Stimulated activated CD8-positive, alpha-beta memory T cell treated with anti-CD3 and anti-CD28 coated beads, Interleukin-7, amount 100 ng/mL, for 48 hours (primary cell): ENCODE data around the gene SMIM5.

Experiments
- DNase-seq, 2 donors: peaks; one replicate each; pipeline ENCODE4 v3.0.0-alpha.2; 2020; ENCODE audit warnings: low read depth in 1 of 2; ENCODE audit errors: extremely low read depth in 1 of 2

Gene SMIM5

DNA sequence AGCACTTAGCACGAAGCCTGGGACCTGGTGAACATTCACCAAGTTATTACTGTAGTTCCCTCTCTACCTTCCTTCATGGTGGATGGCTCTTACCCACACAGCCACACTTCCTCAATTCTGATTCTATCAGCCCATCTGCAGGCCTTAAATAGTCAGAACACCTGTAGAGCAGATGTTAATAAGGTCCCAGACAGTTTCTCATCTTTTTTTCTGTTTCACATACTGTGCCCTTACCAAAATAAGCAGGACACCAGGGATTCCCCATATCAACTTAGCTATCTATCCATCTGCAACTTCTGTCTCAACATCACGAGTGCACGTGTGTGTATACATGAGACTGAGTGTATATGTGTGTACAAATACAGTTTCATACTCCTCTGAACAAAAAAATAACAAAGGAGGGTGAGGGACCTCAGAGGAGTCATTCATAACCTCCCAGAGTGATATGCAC is 30.9 kb downstream of the SMIM5 start:
- no peak for DNase-seq

DNA sequence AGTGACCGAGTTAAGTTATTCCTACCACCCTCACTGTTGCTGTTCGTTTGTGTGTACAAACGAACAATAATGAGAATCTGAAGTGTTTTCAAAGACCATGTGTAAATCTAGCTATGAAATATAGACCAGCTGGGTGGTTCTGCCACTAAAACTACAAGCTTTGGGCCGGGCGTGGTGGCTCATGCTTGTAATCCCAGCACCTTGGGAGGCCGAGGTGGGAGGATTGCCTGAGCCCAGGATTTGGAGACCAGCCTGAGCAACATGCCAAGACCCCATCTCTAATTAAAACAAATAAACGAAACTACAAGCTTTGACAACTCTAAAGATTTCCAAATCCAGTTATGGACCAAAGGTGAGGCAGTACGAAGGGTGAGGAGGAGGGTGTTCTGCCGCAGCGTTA is 32.7 kb downstream of the SMIM5 start:
- DNase-seq, result no peak

- DNase-seq, result peak; percentile 94 to 97
These were observed 33.9 kb downstream of the SMIM5 start, which contains the start of the genes RECQL5 and SAP30BP for GRCh38 chr17:75666959-75667790. TSS of gene RECQL5 (minus strand) at chr17:75667154. CDS start at chr17:75666557, 597 bp downstream. TSS of gene SAP30BP (plus strand) at chr17:75667338. CDS start at chr17:75667373, 35 bp downstream.

- DNase-seq, result no peak
These were observed 34.6 kb downstream of the SMIM5 start for GRCh38 chr17:75667825-75668224.

GRCh38 chr17:75668489-75668888 is 35.3 kb downstream of the SMIM5 start:
- DNase-seq, result no peak

DNA sequence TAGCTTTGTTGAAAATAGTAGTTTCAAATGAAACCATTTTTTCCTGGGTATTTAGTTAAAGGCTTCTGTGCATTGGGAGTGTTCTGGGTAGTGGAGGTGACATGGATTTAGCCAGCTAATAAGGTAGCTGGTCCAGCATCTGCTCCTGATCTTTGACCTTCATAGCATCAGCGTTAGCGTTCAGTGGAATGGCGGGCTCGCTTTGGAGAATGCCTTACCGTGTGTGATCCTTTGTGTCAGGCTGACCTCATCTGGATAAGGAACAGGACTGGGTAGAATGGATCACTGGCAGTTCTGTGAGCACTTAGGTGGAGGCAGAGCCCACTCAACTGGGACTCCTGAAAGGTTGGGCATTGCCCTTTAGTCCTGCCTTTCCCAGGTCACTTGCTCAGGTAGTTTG is 37.6 kb downstream of the SMIM5 start:
- no peak for DNase-seq

DNA sequence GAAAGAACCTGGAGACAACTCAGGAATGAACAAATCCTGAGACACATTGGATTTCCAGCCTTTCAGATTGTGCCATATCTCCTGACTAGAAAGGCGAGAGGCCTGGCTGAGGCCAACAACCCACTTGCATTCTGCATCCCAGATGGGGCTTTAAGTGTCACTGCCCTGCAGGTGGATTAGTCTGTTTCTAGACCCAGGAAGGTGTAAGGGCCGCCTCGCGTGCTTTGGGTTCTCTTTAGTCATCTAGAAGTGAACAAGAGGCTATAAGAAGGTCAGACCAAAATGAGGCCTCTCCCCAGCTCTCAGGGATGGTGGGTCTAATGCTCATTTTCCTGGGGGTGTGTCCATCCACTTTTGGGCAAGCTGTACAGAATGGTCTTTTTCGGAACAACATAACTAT is 38.8 kb downstream of the SMIM5 start:
- DNase-seq, result no peak

GRCh38 chr17:75673487-75673886 is 40.3 kb downstream of the SMIM5 start:
- DNase-seq, result no peak

GRCh38 chr17:75676461-75676860 is 43.2 kb downstream of the SMIM5 start:
- DNase-seq, result no peak

- no peak for DNase-seq
These were observed 46.5 kb downstream of the SMIM5 start for GRCh38 chr17:75679706-75680211.

DNA sequence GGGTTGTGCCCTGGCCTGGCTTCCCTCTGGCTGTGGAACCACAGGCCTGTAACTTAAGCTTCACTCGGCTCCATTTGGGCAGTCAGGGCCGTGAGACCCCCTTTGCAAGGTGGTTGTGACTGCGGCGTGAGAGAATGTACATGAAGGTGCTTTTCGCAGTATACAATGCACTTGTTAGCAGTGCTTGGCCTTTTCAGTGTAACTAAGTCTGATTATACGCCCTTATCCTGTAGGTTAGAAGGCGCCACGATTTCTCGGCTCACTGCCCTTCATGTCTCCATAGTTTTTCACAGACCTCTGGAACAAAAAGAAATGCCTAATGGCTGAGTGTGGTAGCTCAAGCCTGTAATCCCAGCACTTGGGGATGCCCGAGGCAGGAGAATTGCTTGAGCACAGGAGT is 47.2 kb downstream of the SMIM5 start:
- no peak for DNase-seq

DNA sequence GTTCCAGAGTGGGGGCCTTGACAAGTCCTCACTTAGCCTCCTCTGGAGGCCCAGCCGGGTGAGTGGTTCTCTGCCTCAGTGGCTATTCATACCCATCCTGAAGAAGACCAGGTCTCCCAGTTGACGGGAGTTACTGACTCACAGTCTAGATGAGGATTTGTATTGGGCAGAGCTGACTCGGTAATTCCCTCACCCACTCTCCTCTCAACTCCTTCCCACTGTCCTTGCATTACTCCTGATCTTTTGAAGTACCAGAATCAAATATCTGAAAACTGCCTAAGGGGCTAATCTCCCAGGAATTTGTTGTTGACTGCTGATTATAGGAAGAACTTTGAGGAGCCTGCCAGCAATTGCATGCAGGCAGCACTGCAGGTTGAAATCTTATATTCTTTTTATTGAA is 48.1 kb downstream of the SMIM5 start:
- DNase-seq, result no peak

- no peak for DNase-seq
These were observed 50.3 kb downstream of the SMIM5 start for GRCh38 chr17:75683583-75683982.

GRCh38 chr17:75684249-75684648 is 51.0 kb downstream of the SMIM5 start:
- DNase-seq, result no peak

- DNase-seq, result no peak
These were observed 51.7 kb downstream of the SMIM5 start for GRCh38 chr17:75684924-75685323.

DNA sequence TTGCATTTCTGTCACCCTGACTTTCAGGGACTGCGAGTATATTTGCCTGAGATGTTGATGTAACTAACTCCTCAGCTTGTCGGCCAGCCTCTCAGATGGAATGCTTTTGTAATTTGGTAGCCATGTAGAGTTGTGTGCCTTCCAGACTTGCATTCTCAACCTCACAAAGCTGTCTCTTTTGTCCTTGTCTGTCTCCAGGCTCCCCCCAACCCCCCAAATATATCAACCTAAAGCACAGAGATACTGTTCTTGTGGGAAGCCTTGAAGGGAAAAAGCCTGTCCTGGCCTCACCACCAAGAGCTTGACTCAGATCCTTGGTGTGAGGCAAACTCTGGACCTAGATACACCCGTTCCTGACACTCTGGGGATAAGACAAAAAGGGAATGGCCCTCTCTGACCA is 52.3 kb downstream of the SMIM5 start:
- DNase-seq, result no peak

DNA sequence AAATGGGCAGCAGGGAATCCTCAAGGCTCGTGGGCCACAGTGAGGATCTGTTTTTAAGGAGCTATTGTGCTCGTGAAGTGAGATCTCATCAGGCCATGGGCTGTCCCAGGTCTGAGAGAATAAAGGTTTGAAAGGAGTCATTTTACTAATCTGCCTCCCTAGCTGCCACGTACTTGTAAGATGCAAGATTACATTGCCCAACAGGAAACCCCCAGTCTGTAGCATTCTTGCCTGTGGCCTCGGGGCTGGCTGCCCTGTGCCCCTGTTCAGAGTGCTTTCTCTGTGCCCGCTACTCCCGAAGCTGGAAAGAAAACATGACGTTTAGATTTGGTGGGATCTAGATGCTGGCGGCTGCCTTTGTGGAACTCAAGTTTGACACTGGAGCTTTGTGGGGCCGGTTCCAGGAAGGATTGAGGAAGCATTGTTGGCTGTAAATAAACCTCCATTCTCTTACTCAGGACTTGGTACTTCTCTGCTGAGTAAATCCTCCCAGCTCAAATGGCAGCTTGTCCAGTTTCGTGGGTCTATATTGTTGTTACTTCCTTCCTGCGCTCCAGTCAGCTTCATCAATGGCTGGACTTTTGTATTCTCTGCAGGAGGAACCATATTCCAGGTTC is 55.1 kb downstream of the SMIM5 start:
- DNase-seq, result peak in 1 of 2 donors; percentile 16

- peak in 1 of 2 donors; percentile 32 for DNase-seq
These were observed 56.2 kb downstream of the SMIM5 start for GRCh38 chr17:75689441-75689873.
